GF-D8 (cell line): ENCODE data around the gene FANCE.
"Not testable (repeated sequence)": the region's sequence is repeated elsewhere in the genome, so short reads cannot be mapped to it uniquely, and the experiment has no call there.

Experiments used
- DNase-seq: peaks from one replicate; lab custom pipeline; 2025; lab: John Stamatoyannopoulos, UW

FANCE gene

GRCh38 chr6:35432702-35433101 is 19.4 kb upstream of the FANCE start:
- DNase-seq = not testable (repeated sequence)

DNA sequence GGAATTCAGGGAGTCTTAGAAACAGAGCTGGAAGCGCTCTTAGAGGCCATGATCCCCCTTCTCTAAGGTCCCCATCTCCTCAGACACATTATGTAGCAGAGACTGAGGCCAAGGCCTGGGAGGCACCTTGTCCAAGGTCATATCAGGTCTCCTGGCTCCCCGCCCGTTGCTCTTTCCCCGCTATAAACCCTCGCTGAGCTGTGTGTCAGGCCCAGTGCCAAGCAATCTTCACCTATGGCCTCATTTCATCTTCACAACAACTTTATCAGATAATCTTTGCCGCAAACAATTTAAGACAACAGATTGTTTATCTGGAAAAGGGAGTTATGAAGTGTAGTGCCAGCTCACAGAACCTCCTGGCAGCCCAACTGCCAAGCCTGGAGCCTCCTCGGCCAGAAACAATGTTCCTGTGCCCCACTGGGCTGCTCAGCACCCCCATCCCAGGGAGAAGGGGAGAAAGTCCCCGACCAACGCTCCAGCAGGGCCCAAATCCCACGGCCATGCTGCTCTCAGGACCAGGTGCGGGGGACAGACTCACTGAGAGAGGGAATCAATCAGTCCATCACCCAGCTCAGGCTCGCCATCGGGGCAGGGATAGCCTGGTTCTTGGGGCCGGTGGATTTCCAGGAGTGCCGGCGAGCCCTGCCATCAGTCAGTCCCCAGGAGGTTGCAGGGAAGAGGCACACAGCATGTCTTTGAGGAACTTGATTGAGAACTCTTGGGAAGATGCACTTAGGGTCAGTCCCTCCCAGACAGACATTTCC is 16.9 kb upstream of the FANCE start:
- DNase-seq = no peak

DNA sequence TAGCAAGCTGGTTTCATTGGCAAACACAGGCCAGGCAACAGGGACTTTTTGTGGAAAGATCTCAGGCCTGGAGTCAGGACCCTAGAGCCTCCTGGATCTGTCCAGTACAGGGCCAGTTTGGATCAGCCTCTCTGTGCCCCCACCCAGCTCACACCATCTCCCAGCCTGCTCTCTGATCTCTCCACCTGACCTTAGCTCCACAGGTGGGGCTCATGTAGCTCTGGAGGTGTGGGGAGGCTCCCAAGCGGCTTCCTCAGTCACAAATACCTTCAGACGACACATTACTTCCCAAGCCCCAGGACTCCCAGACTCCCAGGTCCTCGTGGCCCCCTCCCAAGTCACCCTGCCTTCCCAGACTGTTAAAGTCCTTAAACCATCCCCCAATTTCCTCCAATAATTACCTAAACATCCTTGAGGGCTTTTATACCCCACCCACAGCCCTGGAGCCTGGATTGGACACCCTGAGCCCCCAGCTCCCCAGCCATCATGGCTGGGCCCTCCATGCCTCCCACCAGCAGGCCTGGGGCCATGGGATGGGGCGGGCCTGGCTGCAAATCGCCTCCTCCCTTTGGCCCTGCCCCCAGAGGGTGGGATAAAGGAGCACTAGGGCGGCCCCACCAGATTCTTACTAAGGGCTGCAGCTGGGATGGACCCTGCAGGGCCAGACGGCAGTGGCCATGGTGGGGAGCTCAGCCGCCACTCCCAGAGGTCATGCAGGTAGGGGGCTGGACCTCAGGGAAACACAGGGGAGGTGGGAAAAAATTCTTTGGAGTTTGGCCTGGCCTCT is 15.9 kb upstream of the FANCE start:
- no peak for DNase-seq

DNA sequence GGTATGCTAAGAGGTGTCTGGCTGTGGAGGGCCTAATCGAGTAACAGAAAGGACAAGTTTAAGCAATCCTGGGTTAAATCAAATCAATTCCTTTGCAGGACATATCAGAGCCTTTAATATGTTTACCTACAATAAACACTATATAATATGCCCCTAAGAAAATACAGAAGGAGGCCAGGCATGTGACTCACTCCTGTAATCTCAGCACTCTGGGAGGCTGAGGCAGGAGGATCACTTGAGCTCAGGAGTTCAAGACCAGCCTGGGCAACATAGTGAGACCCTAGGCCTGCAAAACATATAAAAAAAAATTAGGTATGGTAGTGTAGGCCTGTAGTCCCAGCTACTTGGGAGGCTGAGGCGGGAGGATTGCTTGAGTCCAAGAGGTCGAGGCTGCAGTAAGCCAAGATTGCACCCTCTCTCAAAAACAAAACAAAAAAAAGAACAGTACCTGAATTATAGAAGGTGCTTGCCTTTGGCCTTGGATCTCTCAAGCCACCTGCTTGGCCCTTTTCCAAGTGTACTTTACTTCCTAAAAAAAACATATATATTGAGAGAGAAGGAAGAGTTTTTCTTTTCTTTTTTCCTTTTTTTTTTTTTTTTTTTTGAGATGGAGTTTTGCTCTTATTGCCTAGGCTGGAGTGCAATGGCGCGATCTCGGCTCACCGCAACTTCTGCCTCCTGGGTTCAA is 13.6 kb upstream of the FANCE start:
- not testable (repeated sequence) for DNase-seq

DNA sequence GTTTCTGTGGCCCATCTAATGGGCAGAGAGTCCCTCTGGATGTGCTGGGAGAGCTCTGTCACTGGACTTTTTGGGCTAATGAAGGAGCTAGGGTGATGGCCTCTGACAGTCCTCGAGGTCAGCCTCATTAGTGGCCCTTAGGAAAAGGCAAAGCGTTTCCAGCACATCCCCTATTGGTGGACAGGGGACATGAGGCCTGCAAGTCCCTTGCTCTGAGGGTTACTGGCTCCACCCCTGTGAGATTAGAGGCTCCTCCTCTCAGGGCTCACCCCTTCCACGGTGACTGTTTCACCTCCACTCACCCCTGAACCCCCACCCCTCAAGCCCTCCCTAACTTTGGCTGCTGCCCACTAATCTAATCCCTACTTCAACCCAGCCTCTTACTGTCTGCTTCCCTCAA is 12.8 kb upstream of the FANCE start:
- DNase-seq = no peak

- no peak for DNase-seq
Observed at GRCh38 chr6:35441205-35441604, 10.9 kb upstream of the FANCE start.

DNA sequence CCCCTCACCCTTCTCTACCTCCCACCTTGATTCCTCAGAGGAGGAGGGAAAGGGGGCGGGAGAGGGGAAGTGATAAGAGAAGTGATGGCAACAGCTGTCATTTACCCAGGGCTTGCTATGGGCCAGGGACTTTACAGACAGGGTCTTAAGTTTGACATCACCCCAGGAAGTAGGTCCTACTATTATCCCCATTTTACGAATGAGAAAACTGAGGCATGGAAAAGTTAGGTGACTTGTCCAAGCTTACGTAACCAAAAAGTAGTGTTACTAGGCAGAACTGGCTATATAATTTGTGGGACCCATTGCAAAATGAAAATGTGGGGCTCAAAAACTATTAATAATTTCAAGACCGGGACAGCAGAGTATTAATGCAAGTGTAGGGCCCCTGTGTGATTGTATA is 10.5 kb upstream of the FANCE start:
- no peak for DNase-seq

DNA sequence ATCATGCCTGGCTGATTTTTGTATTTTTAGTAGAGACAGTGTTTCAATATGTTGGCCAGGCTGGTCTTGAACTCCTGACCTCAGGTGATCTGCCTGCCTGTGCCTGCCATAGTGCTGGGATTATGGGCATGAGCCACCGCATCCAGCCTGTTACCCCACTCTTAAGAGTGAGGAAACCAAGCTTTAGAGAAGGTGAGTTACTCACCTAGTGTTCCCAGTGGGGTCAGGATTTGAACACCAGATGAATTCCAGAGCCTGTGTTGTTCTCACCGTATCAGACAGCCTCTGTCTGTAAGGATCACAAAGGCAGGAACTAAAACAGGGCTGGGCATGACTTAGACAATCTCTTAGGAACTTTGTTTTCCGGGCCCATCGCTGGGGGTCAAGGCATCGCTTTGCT is 9.4 kb upstream of the FANCE start:
- DNase-seq = no peak

DNA sequence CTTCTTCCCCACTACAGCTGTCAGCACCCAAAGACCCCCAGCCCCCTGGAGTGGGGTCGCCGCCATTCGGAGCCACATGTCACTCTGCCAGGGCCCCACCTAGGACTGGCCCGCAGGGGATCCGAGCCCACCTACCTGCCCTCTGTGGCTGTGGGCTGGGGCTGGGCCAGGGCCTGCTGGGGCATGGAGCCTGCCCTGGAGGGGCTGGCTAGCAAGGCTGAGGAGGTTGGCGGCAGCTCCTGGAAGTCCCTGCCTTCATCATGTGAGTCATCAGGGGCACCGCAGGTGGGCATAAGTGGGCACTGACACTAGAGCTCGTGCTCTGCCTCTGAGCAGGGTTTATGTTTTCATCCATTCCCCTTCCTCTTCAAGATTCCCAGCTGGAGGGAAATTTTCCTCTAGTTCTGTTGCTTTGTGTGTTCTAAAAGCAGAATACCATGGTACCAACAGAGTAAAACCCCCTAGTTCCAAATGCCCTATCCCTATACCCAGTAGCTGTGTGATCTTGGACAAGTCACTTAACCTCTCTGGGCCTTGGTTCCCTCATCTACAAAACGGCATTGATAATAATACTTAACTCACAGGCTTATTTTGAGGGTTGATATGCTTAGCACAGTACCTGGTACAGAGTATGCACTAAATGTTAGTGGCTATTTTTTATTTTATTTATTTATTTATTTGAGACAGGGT is 8.7 kb upstream of the FANCE start:
- no peak for DNase-seq

GRCh38 chr6:35445691-35446090 is 6.4 kb upstream of the FANCE start:
- DNase-seq = no peak

DNA sequence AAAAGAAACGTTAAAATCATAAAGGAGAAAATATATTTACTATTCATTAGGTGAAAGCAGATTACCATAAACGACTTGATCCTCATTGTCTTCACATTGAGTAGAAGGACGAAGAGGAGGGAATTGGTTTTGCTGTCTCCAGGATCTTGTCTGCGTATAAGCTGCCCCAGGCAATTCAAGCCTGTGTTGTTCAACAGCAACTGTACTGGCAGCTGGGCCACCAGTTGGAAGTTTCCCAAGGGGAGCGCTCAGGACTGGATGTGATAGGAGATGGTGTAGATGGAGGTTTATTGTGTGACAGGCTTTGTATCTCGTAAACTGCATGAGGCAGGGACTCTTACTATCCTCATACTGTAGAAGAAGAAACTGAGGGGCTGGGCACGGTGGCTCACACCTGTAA is 3.9 kb upstream of the FANCE start:
- DNase-seq = no peak

DNA sequence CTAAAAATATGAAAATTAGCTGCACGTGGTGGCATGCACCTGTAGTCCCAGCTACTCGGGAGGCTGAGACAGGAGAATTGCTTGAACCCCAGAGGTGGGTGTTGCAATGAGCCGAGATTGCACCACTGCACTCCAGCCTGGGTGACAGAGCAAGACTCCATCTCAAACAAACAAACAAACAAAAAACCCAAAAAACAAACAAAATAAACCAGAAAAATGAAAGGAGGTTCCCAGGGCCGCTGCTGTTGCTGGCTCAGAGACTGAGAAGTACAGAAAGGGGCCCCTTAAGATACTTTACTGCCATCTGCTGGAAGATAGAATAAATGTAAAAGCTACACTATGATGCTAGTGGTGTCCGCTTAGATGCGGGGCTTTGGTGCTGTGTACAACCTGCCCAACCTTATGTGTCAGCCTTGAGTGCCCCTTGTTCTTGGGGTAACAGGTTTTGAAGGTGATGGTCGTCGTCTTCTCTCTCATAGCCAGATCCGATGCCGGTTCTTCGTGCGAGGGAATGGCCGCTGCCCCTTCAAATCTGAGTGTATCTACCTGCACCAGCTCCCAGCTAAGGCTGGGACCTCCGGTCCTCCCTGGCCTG is 2.8 kb upstream of the FANCE start:
- DNase-seq = peak; percentile 61

- DNase-seq = no peak
Observed at GRCh38 chr6:35451354-35452182, 570 bp upstream of the FANCE start.

DNA sequence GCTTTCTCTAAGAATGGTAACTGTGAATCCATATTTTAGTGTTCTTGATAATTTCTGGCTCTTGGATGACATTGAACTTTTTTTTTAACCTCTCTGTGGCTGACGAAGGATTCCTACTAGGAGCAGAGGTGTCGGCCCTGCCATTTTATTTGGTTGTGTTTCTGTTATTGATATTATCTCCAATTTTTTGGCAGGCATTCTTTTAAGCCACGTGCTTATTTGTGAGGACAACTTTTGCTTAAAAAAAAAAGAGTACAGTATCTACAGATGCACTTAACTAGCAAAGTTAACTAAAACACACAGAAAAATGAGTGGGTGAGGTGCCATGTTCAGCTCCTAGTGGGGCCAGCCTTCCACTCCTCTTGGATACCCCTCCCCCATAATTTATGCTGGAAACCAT is 1.1 kb downstream of the FANCE start:
- no peak for DNase-seq

GRCh38 chr6:35454391-35455110 is 2.4 kb downstream of the FANCE start:
- no peak for DNase-seq

DNA sequence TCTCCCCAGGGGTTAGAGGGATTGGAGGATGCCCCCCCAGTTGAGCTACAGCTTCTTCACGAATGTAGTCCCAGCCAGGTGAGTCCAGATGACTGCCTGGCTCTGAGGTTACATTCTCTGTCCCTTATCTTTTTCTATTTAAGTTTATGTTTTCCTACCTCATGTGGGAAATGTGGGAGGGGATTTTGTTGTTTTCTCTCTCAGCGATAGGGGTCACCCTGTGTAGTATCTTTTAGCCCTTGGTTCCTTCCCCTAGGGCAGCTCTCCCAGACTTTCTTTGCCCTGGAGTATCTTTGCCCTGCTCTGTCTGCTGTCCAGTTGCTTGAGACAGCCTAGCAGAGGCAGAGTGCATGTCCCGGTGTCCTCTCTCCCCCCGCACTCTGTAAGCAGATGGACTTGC is 5.8 kb downstream of the FANCE start:
- DNase-seq = no peak

GRCh38 chr6:35461270-35461669 is 9.1 kb downstream of the FANCE start:
- DNase-seq = no peak

GRCh38 chr6:35463292-35463691 is 11.2 kb downstream of the FANCE start:
- no peak for DNase-seq

GRCh38 chr6:35465646-35466045 is 13.5 kb downstream of the FANCE start:
- no peak for DNase-seq
